Caco-2 (cell line): Measurements from ENCODE around the gene LIFR. TPM values are rescaled to one million over a fixed set of nuclear protein-coding genes. Genes with fewer than 3 reads are reported as not detected.
"Not testable (repeated sequence)": the region's sequence is repeated elsewhere in the genome, so short reads cannot be mapped to it uniquely, and the experiment has no call there.

Experiments
- BruUV-seq: library from RNA; stranded (reverse); fragments of 400-500 nt; replicated peaks from 2 replicates; lab custom pipeline; 2021; lab: Mats Ljungman, UMichigan
- CTCF ChIA-PET: fragments of 300-600 bp; sonication (Branson Sonifier 250); formaldehyde crosslinking; loops from one replicate; lab custom pipeline; 2022; ENCODE audit warnings: antibody characterized with exemption; lab: Charles Lee
- POLR2A ChIA-PET: fragments of 300-600 bp; sonication (Branson Sonifier 250); formaldehyde crosslinking; loops from one replicate; lab custom pipeline; 2022; ENCODE audit warnings: antibody characterized with exemption; lab: Charles Lee
- DNase-seq, 2 experiments: peaks; one replicate each; pipeline versions ENCODE4 v3.0.0 to v3.0.0-alpha.2; 2020 to 2022
- H3K27me3 ChIP-seq: replicated peaks from 2 replicates; pipeline ENCODE4 v1.6.0; 2011; ENCODE audit warnings: low read length; ENCODE audit not compliant: control insufficient read depth, insufficient read depth
- H3K36me3 ChIP-seq: 2 replicates; pipeline ENCODE4 v1.5.1; 2011; ENCODE audit warnings: low read length; ENCODE audit not compliant: control insufficient read depth, insufficient read depth
- H3K4me1 ChIP-seq: fragments of 250-450 bp; sonication (Bioruptor Pico); 2 replicates; pipeline ENCODE4 v1.5.1; 2020; ENCODE audit warnings: mild to moderate bottlenecking
- H3K4me3 ChIP-seq: 2 replicates; pipeline ENCODE4 v1.5.1; 2011; ENCODE audit warnings: low read depth, mild to moderate bottlenecking, control low read depth, low read length
- H3K9me3 ChIP-seq: fragments of 250-450 bp; sonication (Bioruptor Pico); 2 replicates; pipeline ENCODE4 v1.5.1; 2020; ENCODE audit warnings: mild to moderate bottlenecking, moderate library complexity
- H3K27ac Mint-ChIP-seq: one replicate; pipeline ENCODE4 v1.8.0; 2022; ENCODE audit warnings: mixed read lengths; ENCODE audit not compliant: unreplicated experiment
- H3K27me3 Mint-ChIP-seq: one replicate; pipeline ENCODE4 v1.8.0; 2022; ENCODE audit warnings: mixed read lengths; ENCODE audit not compliant: insufficient read depth, unreplicated experiment
- H3K36me3 Mint-ChIP-seq: one replicate; pipeline ENCODE4 v1.8.0; 2022; ENCODE audit warnings: mild to moderate bottlenecking, mixed read lengths; ENCODE audit not compliant: insufficient read depth, unreplicated experiment
- H3K4me1 Mint-ChIP-seq: one replicate; pipeline ENCODE4 v1.8.0; 2022; ENCODE audit warnings: low read depth, mixed read lengths; ENCODE audit not compliant: unreplicated experiment
- H3K4me3 Mint-ChIP-seq: one replicate; pipeline ENCODE4 v1.8.0; 2022; ENCODE audit warnings: mild to moderate bottlenecking, moderate library complexity, mixed read lengths; ENCODE audit not compliant: unreplicated experiment
- H3K9me3 Mint-ChIP-seq: one replicate; pipeline ENCODE4 v1.8.0; 2022; ENCODE audit warnings: mixed read lengths; ENCODE audit not compliant: unreplicated experiment
- CTCF ChIP-seq, 2 experiments: fragments of 200-600 bp in 1 of 2; IDR thresholded peaks; 1 replicate in 1 of 2; 2 replicates in 1 of 2; pipeline versions ENCODE4 v1.5.1 to v1.8.0; 2011 to 2022; ENCODE audit warnings: antibody characterized with exemption in 1 of 2, control low read depth in 1 of 2, inconsistent platforms in 1 of 2, low read depth in 1 of 2, low read length in 1 of 2, mild to moderate bottlenecking in 1 of 2, moderate library complexity in 1 of 2; ENCODE audit not compliant: insufficient read depth in 1 of 2, severe bottlenecking in 1 of 2, unreplicated experiment in 1 of 2
- intact Hi-C: fragments of 100-400 bp; cut with micrococcal nuclease; formaldehyde crosslinking; loops from one replicate; pipeline ENCODE4 v1.10.0; 2022; ENCODE audit not compliant: unreplicated experiment
- total RNA-seq: library from RNA; stranded (reverse); gene quantifications from 2 replicates; pipeline ENCODE4 v1.2.3, GENCODE V29; 2022

LIFR gene
- total RNA-seq, 1 experiment from 2014 or later, result 5.1 TPM

- H3K4me3 ChIP-seq, result no peak overlapping the region
- intact Hi-C loops, result no loop called here
- H3K36me3 Mint-ChIP-seq, result no peaks in the 10 kb centered on the region
- no peaks in the 10 kb centered on the region for H3K4me1 ChIP-seq
- ChIA-PET CTCF (interaction anchor here (1.5 kb wide), 1 partner anchor 56 kb away, joined by 3 read pairs; no protein-coding TSS in a partner anchor), POLR2A (no interaction called here)
- H3K4me3 Mint-ChIP-seq, result no peak overlapping the region
- peaks cover 4% of the 10 kb centered on the region for H3K4me1 Mint-ChIP-seq
- no peaks in the 10 kb centered on the region for H3K36me3 ChIP-seq
- H3K9me3 ChIP-seq, result no peaks in the 10 kb centered on the region
- no peaks in the 10 kb centered on the region for H3K27me3 Mint-ChIP-seq
- no TSS peak for BruUV-seq
- DNase-seq, result no peak
- H3K9me3 Mint-ChIP-seq, result peaks cover 21% of the 10 kb centered on the region
- no peak overlapping the region for H3K27ac Mint-ChIP-seq
- no peaks in the 10 kb centered on the region for H3K27me3 ChIP-seq
- no peak for TF ChIP-seq CTCF (IDR thresholded peaks at IDR 0.05; ENCODE audit: insufficient read depth in 1 of 2, low read depth in 1 of 2, low read length in 1 of 2, severe bottlenecking in 1 of 2, unreplicated experiment in 1 of 2)
Observed at GRCh38 chr5:38519476-38519875, 37.0 kb downstream of the LIFR start.

DNA sequence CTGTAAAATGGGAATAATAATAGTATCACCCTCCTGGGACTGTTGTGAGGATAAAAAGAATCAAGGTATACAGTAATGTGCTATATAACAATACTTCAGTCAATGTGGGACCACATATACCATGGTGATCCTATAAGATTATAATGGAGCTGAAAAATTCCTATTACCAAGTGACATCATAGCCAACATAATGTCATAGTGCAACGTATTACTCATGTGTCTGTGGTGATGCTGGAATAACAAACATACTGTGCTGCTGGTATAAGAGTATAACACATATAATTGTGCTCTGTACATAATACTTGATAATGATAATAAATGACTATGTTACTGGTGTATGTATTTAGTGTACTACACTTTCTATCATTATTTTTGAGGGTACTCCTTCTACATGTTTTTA is 38.1 kb downstream of the LIFR start:
- BruUV-seq, result no TSS peak
- Histone ChIP-seq H3K4me1 (no peaks in the 10 kb centered on the region), H3K36me3 (no peaks in the 10 kb centered on the region), H3K9me3 (no peaks in the 10 kb centered on the region), H3K4me3 (no peak overlapping the region), H3K27me3 (no peaks in the 10 kb centered on the region)
- no peaks in the 10 kb centered on the region for H3K4me1 Mint-ChIP-seq
- no peak overlapping the region for H3K4me3 Mint-ChIP-seq
- TF ChIP-seq CTCF (IDR thresholded peaks at IDR 0.05; ENCODE audit: insufficient read depth in 1 of 2, low read depth in 1 of 2, low read length in 1 of 2, severe bottlenecking in 1 of 2, unreplicated experiment in 1 of 2), result no peak
- H3K36me3 Mint-ChIP-seq, result no peaks in the 10 kb centered on the region
- H3K27ac Mint-ChIP-seq, result no peak overlapping the region
- no peak for DNase-seq
- POLR2A ChIA-PET, result no interaction called here
- CTCF ChIA-PET, result interaction anchor here (1.5 kb wide), 1 partner anchor 55 kb away, joined by 3 read pairs; no protein-coding TSS in a partner anchor
- intact Hi-C loops, result no loop called here
- H3K9me3 Mint-ChIP-seq, result peaks cover 21% of the 10 kb centered on the region
- H3K27me3 Mint-ChIP-seq, result no peaks in the 10 kb centered on the region

DNA sequence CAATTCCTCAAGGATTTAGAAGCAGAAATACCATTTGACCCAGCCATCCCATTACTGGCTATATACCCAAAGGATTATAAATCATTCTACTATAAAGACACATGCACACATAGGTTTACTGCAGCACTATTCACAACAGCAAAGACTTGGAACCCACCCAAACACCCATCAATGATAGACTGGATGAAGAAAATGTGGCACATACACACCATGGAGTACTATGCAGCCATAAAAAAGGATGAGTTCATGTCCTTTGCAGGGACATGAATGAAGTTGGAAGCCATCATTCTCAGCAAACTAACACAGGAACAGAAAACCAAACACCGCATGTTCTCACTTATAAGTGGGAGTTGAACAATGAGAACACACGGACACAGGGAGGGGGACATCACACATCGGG is 39.8 kb downstream of the LIFR start:
- H3K27me3 ChIP-seq, H3K4me3 Mint-ChIP-seq, BruUV-seq, H3K4me1 ChIP-seq, H3K9me3 ChIP-seq, POLR2A ChIA-PET, DNase-seq, H3K4me3 ChIP-seq, H3K27ac Mint-ChIP-seq, intact Hi-C loops, H3K36me3 ChIP-seq, H3K36me3 Mint-ChIP-seq, H3K4me1 Mint-ChIP-seq, H3K27me3 Mint-ChIP-seq: not testable (repeated sequence)
- H3K9me3 Mint-ChIP-seq, result peaks cover 21% of the 10 kb centered on the region
- CTCF ChIA-PET, result interaction anchor here (1.4 kb wide), 1 partner anchor 75 kb away, joined by 33 read pairs; no protein-coding TSS in a partner anchor
